ENCODE measurements around the gene FBXL14.

FBXL14 gene

DNA sequence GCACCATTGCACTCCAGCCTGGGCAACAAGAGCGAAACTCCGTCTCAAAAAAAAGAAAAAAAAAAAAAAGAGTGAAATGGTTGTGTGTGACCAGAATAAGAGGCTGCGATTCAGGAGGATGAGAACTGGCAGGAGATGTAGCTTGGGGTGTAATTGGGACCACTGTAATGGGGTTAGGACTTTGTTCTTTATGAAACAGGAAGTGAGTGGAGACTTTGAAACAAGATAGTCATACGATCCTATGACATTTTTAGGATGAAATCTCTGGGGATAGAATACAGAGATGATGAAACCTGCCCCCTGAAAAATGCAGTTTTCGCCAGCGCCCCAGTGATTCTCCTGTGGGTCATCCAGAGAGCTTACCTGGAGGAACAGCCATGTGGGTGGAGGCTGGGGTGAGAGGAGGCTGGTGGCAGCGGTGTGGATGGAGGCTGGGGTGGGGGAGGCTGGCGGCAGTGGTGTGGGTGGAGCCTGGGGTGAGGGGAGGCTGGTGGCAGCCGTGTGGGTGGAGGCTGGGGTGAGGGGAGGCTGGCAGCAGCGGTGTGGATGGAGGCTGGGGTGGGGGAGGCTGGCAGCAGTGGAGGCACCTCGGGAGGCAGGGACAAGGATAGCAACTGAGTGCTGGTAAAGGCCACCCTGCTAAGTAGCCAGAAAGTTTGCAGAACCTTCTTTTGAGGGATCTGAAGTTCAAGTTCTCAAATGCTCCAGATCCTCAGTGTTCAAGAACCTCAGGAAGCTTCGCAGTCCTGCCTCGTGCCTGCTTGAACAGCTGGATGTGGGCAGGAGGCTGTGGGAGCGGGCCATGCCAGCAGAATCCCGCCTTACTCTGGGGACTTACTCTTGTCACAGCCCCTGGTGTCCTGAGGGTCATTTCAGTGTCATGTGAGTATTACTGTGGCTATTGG is 20.2 kb downstream of the FBXL14 start:
- POLR2A ChIA-PET: no interaction called here

DNA sequence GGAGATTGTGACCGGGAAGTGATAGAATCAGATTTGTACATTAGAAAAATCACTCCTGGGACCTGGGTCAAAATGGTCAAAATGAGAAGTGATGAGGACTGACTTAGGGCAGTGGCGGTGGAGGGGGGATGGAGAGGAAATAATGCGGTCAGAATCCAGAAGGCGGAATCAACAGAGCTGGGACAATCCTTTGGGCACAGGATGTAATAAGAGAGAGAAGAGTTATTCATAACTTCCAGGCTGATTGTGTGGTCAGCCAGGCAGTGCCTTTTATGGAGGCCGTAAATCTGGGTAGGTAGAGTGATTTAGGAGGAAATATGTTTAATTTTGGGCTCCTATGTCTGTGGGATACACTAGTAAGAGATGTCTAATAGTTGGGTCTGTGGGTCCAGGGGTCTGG is 21.6 kb downstream of the FBXL14 start:
- ChIA-PET POLR2A (no interaction called here), CTCF (interaction anchor here (1.4 kb wide), 1 partner anchor 28 kb away, joined by 4 read pairs; no protein-coding TSS in a partner anchor)
- TF ChIP-seq, protein P1, sequence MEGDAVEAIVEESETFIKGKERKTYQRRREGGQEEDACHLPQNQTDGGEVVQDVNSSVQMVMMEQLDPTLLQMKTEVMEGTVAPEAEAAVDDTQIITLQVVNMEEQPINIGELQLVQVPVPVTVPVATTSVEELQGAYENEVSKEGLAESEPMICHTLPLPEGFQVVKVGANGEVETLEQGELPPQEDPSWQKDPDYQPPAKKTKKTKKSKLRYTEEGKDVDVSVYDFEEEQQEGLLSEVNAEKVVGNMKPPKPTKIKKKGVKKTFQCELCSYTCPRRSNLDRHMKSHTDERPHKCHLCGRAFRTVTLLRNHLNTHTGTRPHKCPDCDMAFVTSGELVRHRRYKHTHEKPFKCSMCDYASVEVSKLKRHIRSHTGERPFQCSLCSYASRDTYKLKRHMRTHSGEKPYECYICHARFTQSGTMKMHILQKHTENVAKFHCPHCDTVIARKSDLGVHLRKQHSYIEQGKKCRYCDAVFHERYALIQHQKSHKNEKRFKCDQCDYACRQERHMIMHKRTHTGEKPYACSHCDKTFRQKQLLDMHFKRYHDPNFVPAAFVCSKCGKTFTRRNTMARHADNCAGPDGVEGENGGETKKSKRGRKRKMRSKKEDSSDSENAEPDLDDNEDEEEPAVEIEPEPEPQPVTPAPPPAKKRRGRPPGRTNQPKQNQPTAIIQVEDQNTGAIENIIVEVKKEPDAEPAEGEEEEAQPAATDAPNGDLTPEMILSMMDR (IDR thresholded peaks at IDR 0.05; ENCODE audit: insufficient read depth, low read length, missing control alignments): no peak
- no peak overlapping the region for H3K4me3 ChIP-seq (ENCODE audit: low read depth, low read length)
- no peak for DNase-seq (ENCODE audit: low read depth, low spot score)

More for the DNA sequence above, 20.2 kb downstream of the FBXL14 start:
- no peak overlapping the region for H3K4me3 ChIP-seq (ENCODE audit: low read depth, low read length)
- TF ChIP-seq, protein P1 (IDR thresholded peaks at IDR 0.05; ENCODE audit: insufficient read depth, low read length, missing control alignments): no peak
- no peak for DNase-seq (ENCODE audit: low read depth, low spot score)
- CTCF ChIA-PET: interaction anchor here (0.7 to 4.7 kb wide), 4 partner anchors 9 to 481 kb away, joined by 3 to 36 read pairs (median 6); no protein-coding TSS in a partner anchor

DNA sequence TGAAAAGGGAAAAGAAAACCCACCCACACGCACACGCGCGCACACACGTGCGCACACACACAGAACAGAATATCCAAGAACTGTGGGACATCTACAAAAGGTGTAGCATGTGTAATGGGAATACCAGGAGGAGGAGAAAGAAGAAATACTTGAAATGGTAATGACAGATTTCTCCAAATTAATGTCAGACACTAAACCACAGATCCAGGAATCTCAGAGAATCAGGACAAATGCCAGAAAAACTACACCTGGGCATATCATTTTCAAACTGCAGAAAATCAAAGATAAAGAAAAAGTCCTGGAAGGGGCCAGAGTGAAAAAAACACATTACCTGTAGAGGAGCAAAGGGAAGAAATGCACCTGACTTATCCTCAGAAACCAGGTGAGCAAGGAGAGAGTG is 26.5 kb downstream of the FBXL14 start:
- no peak overlapping the region for H3K4me3 ChIP-seq (ENCODE audit: low read depth, low read length)
- ChIA-PET POLR2A (no interaction called here), CTCF (interaction anchor here (1.5 kb wide), 1 partner anchor 10 kb away, joined by 5 read pairs; no protein-coding TSS in a partner anchor)
- DNase-seq (ENCODE audit: low read depth, low spot score): no peak
- TF ChIP-seq, protein P1 (IDR thresholded peaks at IDR 0.05; ENCODE audit: insufficient read depth, low read length, missing control alignments): no peak

DNA sequence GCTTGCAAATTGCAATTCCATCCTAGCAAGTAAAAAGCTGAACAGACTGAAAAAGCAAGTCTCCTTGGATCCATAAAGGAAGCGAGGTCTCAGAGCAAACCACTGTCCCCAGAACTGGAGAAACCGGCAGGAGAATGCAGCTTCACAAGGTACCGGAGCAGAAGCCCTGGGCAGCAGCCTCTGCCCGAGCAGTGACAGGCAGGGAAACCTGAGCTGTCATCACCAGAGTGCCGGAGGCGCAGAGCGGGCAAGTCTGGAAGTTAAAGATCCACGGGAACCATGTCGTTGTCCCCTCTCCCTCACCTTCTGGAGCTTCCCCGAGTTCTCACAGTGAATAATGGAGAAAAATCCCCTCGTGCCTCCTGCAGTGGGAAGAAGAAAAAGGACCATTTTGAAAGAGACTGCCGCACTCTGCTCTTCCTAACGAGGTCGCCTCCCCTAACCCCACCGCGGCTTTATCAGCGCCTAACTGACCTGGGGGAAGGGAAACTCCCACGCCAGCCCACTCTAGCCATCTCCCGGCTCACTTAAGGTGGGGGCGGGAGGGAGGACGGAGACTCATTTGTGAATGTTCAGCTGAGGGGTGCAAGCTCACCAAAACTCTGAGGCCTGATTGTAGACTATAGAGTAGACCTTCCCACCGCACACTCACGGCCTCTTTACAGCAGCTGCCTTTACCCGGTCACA is 27.8 kb downstream of the FBXL14 start:
- CTCF ChIA-PET: interaction anchor here (1.5 to 2.4 kb wide), 3 partner anchors 11 to 449 kb away, joined by 5 to 9 read pairs (median 8); no protein-coding TSS in a partner anchor
- no peak overlapping the region for H3K4me3 ChIP-seq (ENCODE audit: low read depth, low read length)
- DNase-seq (ENCODE audit: low read depth, low spot score): no peak
- POLR2A ChIA-PET: no interaction called here
- TF ChIP-seq, protein P1 (IDR thresholded peaks at IDR 0.05; ENCODE audit: insufficient read depth, low read length, missing control alignments): no peak

DNA sequence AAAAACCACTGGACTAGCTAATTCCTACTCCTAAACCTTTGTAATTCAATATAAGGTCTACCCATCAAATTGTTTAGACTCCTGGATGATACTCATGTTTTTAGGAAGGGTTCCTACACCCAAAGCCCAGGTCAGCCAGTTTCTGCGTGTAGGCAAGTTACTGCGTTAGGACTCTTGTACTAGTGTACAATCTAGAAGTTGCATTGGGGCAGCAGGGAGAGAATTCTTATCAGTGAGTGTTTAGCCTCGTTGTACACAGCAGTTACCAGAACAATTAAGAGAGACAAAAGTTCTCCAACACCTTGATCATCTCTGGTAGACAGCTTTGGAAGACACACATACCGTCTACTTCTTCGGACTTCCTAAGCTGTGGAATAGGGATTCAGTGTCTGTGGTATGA is 29.2 kb downstream of the FBXL14 start:
- H3K4me3 ChIP-seq (ENCODE audit: low read depth, low read length): no peak overlapping the region
- ChIA-PET POLR2A (interaction anchor here (0.6 to 1.3 kb wide), 2 partner anchors 23 to 126 kb away, joined by 3 read pairs; no protein-coding TSS in a partner anchor), CTCF (interaction anchor here (2.3 to 2.4 kb wide), 2 partner anchors 18 to 447 kb away, joined by 8 to 9 read pairs; no protein-coding TSS in a partner anchor)
- TF ChIP-seq, protein P1 (IDR thresholded peaks at IDR 0.05; ENCODE audit: insufficient read depth, low read length, missing control alignments): no peak
- DNase-seq (ENCODE audit: low read depth, low spot score): no peak

Data from AG04449 (cell line).